Activated B cell treated with CpG ODN at 0.5 μM for 24 hours (primary cell): ENCODE results near the gene EXOC3. TPM values are rescaled to one million over a fixed set of nuclear protein-coding genes. Genes with fewer than 3 reads are reported as not detected.

Experiments used
- ATAC-seq: fragments of 200-7000 bp; cut with Tn5 transposase; one replicate; pipeline ENCODE4 v1.10.0; 2021; ENCODE audit warnings: low read depth, mild to moderate bottlenecking, moderate library complexity
- CTCF ChIA-PET: fragments of 350-600 bp; sonication (Branson Sonifier 250); formaldehyde crosslinking; loops from one replicate; lab custom pipeline; 2021; ENCODE audit warnings: antibody characterized with exemption; lab: Charles Lee
- POLR2A ChIA-PET: fragments of 350-600 bp; sonication (Branson Sonifier 250); formaldehyde crosslinking; loops from one replicate; lab custom pipeline; 2021; ENCODE audit warnings: antibody characterized with exemption; lab: Charles Lee
- DNase-seq: peaks from one replicate; pipeline ENCODE4 v3.0.0; 2022
- H3K27ac Mint-ChIP-seq: one replicate; pipeline ENCODE4 v1.8.0; 2020; ENCODE audit warnings: mixed read lengths
- H3K27me3 Mint-ChIP-seq: one replicate; pipeline ENCODE4 v1.8.0; 2021; ENCODE audit warnings: mixed read lengths
- H3K36me3 Mint-ChIP-seq: one replicate; pipeline ENCODE4 v1.8.0; 2021; ENCODE audit warnings: low read depth, mixed read lengths
- H3K4me1 Mint-ChIP-seq: one replicate; pipeline ENCODE4 v1.8.0; 2021; ENCODE audit warnings: mixed read lengths
- H3K4me3 Mint-ChIP-seq: one replicate; pipeline ENCODE4 v1.8.0; 2020; ENCODE audit warnings: mild to moderate bottlenecking, mixed read lengths
- H3K9me3 Mint-ChIP-seq: one replicate; pipeline ENCODE4 v1.8.0; 2020; ENCODE audit warnings: mixed read lengths
- CTCF ChIP-seq: fragments of 200-600 bp; IDR thresholded peaks from one replicate; pipeline ENCODE4 v1.8.0; 2022; ENCODE audit warnings: antibody characterized with exemption, mild to moderate bottlenecking
- intact Hi-C: fragments of 100-400 bp; cut with micrococcal nuclease; formaldehyde crosslinking; loops from one replicate; pipeline ENCODE4 v1.15.1; 2024
- total RNA-seq: library from RNA; stranded (reverse); gene quantifications from 2 replicates; pipeline ENCODE4 v1.2.3, GENCODE V29; 2022

Gene EXOC3
- total RNA-seq, 1 donor from 2014 or later, result 79.6 TPM

- ATAC-seq (no peak), DNase-seq (no peak)
- Mint-ChIP-seq H3K4me1 (peaks cover 2% of the 10 kb centered on the region), H3K36me3 (no peaks in the 10 kb centered on the region), H3K4me3 (no peak overlapping the region), H3K27me3 (peaks cover 23% of the 10 kb centered on the region), H3K9me3 (no peaks in the 10 kb centered on the region), H3K27ac (no peak overlapping the region)
- ChIA-PET CTCF (no interaction called here), POLR2A (no interaction called here)
- no peak for TF ChIP-seq CTCF
- intact Hi-C loops, result no loop called here
Measured at GRCh38 chr5:479566-480319, 36.8 kb downstream of the EXOC3 start.

- DNase-seq (no peak), ATAC-seq (no peak)
- Mint-ChIP-seq H3K4me3 (no peak overlapping the region), H3K36me3 (no peaks in the 10 kb centered on the region), H3K27ac (no peak overlapping the region), H3K27me3 (peaks cover 28% of the 10 kb centered on the region), H3K9me3 (no peaks in the 10 kb centered on the region), H3K4me1 (no peaks in the 10 kb centered on the region)
- intact Hi-C loops, result no loop called here
- ChIA-PET CTCF (no interaction called here), POLR2A (no interaction called here)
- TF ChIP-seq CTCF, result no peak
Measured at GRCh38 chr5:481347-481746, 38.4 kb downstream of the EXOC3 start.

- Mint-ChIP-seq H3K4me3 (no peak overlapping the region), H3K36me3 (no peaks in the 10 kb centered on the region), H3K27ac (no peak overlapping the region), H3K9me3 (no peaks in the 10 kb centered on the region), H3K27me3 (peaks cover 25% of the 10 kb centered on the region), H3K4me1 (no peaks in the 10 kb centered on the region)
- ChIA-PET POLR2A (no interaction called here), CTCF (no interaction called here)
- DNase-seq (no peak), ATAC-seq (no peak)
- intact Hi-C loops, result no loop called here
- TF ChIP-seq CTCF, result no peak
Measured at GRCh38 chr5:482021-482420, 39.0 kb downstream of the EXOC3 start.

GRCh38 chr5:482506-482905, 39.5 kb downstream of the EXOC3 start:
- ChIA-PET CTCF (no interaction called here), POLR2A (no interaction called here)
- no peak overlapping the region for H3K4me3 Mint-ChIP-seq
- intact Hi-C loops, result no loop called here
- DNase-seq (no peak), ATAC-seq (no peak)
- H3K4me1 Mint-ChIP-seq, result no peaks in the 10 kb centered on the region
- TF ChIP-seq CTCF, result no peak
- H3K9me3 Mint-ChIP-seq, result no peaks in the 10 kb centered on the region
- no peaks in the 10 kb centered on the region for H3K36me3 Mint-ChIP-seq
- H3K27me3 Mint-ChIP-seq, result peaks cover 22% of the 10 kb centered on the region
- H3K27ac Mint-ChIP-seq, result no peak overlapping the region

GRCh38 chr5:483011-483410, 40.0 kb downstream of the EXOC3 start:
- no peak for TF ChIP-seq CTCF
- no peaks in the 10 kb centered on the region for H3K9me3 Mint-ChIP-seq
- H3K4me3 Mint-ChIP-seq, result no peak overlapping the region
- CTCF ChIA-PET, result no interaction called here
- H3K27me3 Mint-ChIP-seq, result peaks cover 18% of the 10 kb centered on the region
- H3K27ac Mint-ChIP-seq, result no peak overlapping the region
- no peak for DNase-seq
- H3K4me1 Mint-ChIP-seq, result no peaks in the 10 kb centered on the region
- no peaks in the 10 kb centered on the region for H3K36me3 Mint-ChIP-seq
- intact Hi-C loops, result no loop called here
- no peak for ATAC-seq
- POLR2A ChIA-PET, result no interaction called here
